GM12874 (cell line): ENCODE data around the gene ELAPOR1.

Experiments used
- TF ChIP-seq, protein P1 (sequence below): IDR thresholded peaks from 2 replicates; pipeline ENCODE4 v1.5.1; 2011; ENCODE audit warnings: low read depth, mild to moderate bottlenecking, control low read depth, low read length, moderate library complexity; ENCODE audit not compliant: insufficient read depth

Gene ELAPOR1

DNA sequence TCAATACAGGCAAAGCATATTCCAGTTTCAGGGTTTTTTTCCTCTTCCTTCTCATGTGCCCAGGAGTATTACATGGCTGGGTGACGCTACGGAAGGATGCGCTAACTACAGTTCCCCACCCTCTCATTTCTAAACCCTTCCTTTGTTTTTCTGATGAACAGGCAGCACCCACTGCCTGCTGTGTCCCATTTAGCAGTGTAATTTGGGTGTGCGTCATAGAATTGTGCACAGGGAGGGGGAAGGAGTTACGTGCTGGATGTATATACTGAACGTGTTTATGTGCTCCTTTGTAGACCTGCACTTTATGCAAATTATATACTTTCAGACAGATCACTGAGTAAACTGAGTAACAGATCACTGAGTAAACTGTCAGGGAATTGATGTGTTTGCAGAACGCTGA, 44.5 kb downstream of the ELAPOR1 start:
- TF ChIP-seq, protein P1, sequence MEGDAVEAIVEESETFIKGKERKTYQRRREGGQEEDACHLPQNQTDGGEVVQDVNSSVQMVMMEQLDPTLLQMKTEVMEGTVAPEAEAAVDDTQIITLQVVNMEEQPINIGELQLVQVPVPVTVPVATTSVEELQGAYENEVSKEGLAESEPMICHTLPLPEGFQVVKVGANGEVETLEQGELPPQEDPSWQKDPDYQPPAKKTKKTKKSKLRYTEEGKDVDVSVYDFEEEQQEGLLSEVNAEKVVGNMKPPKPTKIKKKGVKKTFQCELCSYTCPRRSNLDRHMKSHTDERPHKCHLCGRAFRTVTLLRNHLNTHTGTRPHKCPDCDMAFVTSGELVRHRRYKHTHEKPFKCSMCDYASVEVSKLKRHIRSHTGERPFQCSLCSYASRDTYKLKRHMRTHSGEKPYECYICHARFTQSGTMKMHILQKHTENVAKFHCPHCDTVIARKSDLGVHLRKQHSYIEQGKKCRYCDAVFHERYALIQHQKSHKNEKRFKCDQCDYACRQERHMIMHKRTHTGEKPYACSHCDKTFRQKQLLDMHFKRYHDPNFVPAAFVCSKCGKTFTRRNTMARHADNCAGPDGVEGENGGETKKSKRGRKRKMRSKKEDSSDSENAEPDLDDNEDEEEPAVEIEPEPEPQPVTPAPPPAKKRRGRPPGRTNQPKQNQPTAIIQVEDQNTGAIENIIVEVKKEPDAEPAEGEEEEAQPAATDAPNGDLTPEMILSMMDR = no peak

DNA sequence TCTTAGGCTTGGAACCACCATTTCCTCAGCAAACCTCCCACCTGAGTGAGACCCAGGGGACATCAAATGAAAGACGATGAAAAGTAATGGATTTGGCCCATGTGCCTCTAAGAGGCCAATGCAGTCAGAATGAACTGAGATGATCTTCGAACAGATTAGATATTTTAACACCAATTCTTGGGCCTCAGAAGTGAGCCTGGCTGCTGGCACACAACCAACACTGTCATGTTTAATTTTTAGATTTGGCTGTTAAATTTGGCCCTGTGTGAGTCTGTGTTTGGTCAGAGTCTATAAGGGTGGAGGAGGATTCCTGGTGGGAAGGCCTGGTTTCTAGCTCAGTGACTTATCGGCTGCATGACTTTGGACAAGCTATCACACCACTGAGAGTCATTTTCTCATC, 45.4 kb downstream of the ELAPOR1 start:
- TF ChIP-seq, protein P1 = no peak

DNA sequence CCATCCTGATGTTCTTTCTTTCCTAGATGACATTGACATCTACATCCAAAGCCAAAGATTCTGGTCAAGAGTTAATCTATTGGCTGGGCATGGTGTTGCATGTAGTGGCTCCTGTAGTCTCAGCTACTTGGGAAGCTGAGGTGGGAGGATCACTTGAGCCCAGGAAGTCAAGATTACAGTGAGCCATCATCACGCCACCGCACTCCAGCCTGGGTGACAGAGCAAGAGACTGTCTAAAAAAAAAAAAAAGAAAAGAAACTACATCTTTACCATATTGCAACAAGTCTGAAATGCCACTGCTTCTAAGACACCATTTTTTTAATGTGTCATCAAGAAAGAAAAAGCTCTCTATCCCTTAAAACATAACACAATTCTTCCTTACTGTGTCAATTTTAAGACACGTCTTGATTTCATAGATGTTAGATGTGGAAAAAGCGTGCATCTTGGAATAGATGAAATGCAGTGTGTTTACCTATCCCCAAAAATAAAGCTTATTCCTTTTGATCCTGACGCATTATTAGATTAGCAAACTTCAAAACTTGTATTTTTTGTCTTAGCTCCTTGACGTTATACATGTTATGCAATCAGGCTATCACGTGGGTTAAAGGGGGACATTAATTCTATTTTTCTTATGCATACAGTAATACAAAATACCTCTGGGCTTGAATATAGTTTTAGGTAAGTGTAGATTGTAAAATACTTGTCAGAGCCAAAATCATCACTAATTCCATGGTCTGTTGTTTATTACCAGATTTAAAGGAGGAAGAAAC, 46.3 kb downstream of the ELAPOR1 start:
- TF ChIP-seq, protein P1 = no peak

DNA sequence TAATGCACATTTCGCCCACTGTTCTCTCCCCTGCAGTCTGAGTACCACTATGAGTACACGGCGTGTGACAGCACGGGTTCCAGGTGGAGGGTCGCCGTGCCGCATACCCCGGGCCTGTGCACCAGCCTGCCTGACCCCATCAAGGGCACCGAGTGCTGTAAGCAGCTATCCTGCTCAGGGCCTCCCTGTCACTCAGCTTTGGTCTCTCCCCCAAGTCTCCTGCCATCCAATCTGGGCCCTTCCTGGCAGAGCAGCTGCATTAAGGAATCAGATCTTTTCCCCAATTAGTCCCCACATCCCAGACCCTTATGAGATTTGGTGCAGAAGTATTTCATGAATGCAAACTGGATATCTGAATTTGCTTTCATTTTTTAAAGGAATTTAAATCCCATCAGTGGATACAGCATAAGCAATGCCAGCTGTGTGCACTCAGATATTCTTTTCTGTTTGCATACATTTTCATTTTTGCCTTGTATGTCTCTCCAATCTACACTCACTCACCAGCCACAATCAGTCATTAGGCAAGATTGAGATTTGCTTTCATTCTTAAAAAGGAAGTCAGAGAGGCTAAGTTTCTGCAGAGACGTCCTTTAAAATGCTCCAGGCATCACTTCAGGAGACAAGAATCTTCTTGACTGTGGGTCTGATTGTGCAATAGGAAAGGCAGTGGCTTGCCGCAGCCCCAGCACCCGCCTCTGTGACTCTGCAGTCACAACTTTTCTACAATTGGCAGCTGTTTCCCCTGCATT, 48.1 kb downstream of the ELAPOR1 start:
- TF ChIP-seq, protein P1 = no peak

DNA sequence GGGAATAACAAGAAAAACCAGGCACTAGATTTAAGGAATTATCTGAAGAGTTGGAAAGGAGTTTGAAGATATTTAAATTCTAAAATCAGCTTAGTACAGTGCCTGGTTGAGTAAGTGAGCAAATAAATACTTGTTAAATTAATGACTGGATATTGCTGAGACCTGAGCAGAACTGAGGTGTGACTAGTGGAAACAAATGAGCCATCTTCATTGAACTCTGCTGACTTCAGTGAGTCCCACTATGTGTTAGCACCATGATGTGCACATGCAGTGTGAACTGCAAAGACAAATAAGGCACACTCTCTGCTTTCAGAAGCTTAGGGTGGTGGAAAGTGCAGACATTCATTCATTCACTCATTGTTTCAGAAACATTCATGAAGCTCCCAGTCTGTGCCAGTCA, 48.7 kb downstream of the ELAPOR1 start:
- TF ChIP-seq, protein P1 = no peak

DNA sequence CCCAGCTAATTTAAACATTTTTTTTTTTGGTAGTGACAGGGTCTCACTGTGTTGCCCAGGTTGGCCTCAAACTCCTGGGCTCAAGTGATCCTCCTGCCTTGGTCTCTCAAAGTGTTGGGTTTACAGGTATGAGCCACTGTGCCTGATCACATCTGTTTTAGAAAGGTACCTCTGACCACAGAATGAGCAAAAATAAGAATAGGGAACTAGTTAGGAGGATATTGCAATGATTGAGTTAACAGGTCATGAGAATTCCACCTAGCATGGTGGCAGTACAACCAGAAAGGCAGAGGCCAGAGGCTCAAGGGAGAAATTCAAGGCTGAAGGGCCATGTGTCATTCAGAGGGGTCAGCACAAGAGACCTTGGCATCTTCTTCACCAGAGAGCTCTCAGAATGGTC, 49.6 kb downstream of the ELAPOR1 start:
- TF ChIP-seq, protein P1 = no peak
